Lower lobe of right lung (tissue), 2 donors: ENCODE results near the gene ENC1. TPM values are rescaled to one million over a fixed set of nuclear protein-coding genes. Genes with fewer than 3 reads are reported as not detected.

Source experiments
- ATAC-seq, 2 donors: fragments of 200-7000 bp; cut with Tn5 transposase; one replicate each; pipeline ENCODE4 v1.9.1; 2020 to 2022; ENCODE audit warnings: mild to moderate bottlenecking in 2 of 2, moderate library complexity in 2 of 2
- DNase-seq: peaks from one replicate; pipeline ENCODE4 v3.0.0-alpha.2; 2020
- H3K27ac ChIP-seq: fragments of 200-600 bp; one replicate; pipeline ENCODE4 v1.8.0; 2022
- H3K27me3 ChIP-seq: fragments of 200-600 bp; one replicate; pipeline ENCODE4 v1.8.0; 2022; ENCODE audit warnings: low read depth
- H3K36me3 ChIP-seq: fragments of 200-600 bp; one replicate; pipeline ENCODE4 v1.8.0; 2022; ENCODE audit warnings: mild to moderate bottlenecking
- H3K4me1 ChIP-seq: fragments of 200-600 bp; one replicate; pipeline ENCODE4 v1.8.0; 2022
- H3K4me3 ChIP-seq: fragments of 200-600 bp; one replicate; pipeline ENCODE4 v1.8.0; 2022; ENCODE audit warnings: mild to moderate bottlenecking
- H3K9me3 ChIP-seq: fragments of 200-600 bp; one replicate; pipeline ENCODE4 v1.8.0; 2022
- CTCF ChIP-seq: fragments of 200-600 bp; IDR thresholded peaks from one replicate; pipeline ENCODE4 v1.8.0; 2022; ENCODE audit warnings: antibody characterized with exemption, mild to moderate bottlenecking
- intact Hi-C: fragments of 100-400 bp; cut with DNase I; formaldehyde crosslinking; loops from one replicate; pipeline ENCODE4 v1.11.0; 2022
- total RNA-seq: library from RNA; stranded (reverse); fragmentation: NEBNext Ultra II Directional; extraction: Animal tissue kit (Norgen Biotek cat#: 25700); gene quantifications from one replicate; pipeline ENCODE4 v1.2.1, GENCODE V29; 2021
- donor health status: DM: no; HTN: yes; CAD: no; lungs with severe emphysema.

ENC1 gene
- total RNA-seq, 1 donor from 2014 or later: 18.8 TPM

DNA sequence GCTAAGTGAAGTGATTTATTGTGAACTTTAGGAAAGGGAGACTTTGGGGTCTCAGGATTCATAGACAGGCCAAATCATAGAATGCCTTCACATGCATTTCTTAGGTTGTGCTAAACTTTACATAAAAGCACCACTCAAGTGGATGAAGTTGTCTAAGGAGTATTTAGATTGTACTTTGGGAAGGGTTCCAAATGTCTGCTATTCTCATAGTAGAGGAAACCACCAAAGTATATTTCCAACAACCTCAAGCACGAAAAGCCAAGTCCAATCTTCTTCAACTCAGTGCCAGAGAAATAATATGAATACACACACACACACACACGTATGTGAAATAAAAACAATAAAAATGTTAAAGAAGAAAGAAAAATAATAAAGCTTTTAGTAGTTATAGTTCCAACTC is 41.8 kb downstream of the ENC1 start:
- ATAC-seq: peak in 1 of 2 donors; percentile 9
- H3K36me3 ChIP-seq: no peaks in the 10 kb centered on the region
- H3K4me1 ChIP-seq: peaks cover 13% of the 10 kb centered on the region
- no peaks in the 10 kb centered on the region for H3K9me3 ChIP-seq
- DNase-seq: no peak
- H3K4me3 ChIP-seq: no peak overlapping the region
- no peaks in the 10 kb centered on the region for H3K27me3 ChIP-seq
- TF ChIP-seq CTCF: no peak
- H3K27ac ChIP-seq: no peak overlapping the region
- intact Hi-C loops: no loop called here

DNA sequence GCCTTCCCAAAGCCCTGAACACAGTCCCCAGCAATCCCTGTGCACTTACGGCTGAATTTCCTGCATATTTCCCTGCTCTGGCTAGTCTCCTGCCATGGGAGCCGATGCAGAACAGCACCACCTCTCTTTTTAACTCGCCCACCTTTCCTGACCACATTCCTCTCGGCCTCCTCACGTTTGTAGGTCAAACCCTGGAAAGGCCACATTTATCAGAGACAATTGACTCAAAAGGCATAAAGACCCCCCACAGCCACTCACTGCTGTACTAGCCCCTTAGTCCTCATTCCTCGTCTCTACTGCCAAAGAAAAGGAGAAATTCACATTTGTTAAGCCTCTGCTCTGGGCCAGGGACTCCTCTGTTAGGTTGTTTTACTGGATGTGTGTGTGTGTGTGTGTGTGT is 43.6 kb downstream of the ENC1 start:
- intact Hi-C loops: no loop called here
- H3K27ac ChIP-seq: no peak overlapping the region
- TF ChIP-seq CTCF: no peak

GRCh38 chr5:74595143-74595925 is 45.2 kb downstream of the ENC1 start:
- no peak overlapping the region for H3K4me3 ChIP-seq
- DNase-seq: no peak
- peaks cover 13% of the 10 kb centered on the region for H3K4me1 ChIP-seq
- no peaks in the 10 kb centered on the region for H3K9me3 ChIP-seq
- no peak overlapping the region for H3K27ac ChIP-seq
- H3K27me3 ChIP-seq: no peaks in the 10 kb centered on the region
- intact Hi-C loops: no loop called here
- no peaks in the 10 kb centered on the region for H3K36me3 ChIP-seq
- ATAC-seq: peak; percentile 39 to 70
- TF ChIP-seq CTCF: no peak

More for the DNA sequence above, 43.6 kb downstream of the ENC1 start:
- Histone ChIP-seq H3K36me3 (no peaks in the 10 kb centered on the region), H3K4me1 (peaks cover 13% of the 10 kb centered on the region), H3K4me3 (no peak overlapping the region), H3K9me3 (no peaks in the 10 kb centered on the region), H3K27me3 (no peaks in the 10 kb centered on the region)
- ATAC-seq (no peak), DNase-seq (no peak)

DNA sequence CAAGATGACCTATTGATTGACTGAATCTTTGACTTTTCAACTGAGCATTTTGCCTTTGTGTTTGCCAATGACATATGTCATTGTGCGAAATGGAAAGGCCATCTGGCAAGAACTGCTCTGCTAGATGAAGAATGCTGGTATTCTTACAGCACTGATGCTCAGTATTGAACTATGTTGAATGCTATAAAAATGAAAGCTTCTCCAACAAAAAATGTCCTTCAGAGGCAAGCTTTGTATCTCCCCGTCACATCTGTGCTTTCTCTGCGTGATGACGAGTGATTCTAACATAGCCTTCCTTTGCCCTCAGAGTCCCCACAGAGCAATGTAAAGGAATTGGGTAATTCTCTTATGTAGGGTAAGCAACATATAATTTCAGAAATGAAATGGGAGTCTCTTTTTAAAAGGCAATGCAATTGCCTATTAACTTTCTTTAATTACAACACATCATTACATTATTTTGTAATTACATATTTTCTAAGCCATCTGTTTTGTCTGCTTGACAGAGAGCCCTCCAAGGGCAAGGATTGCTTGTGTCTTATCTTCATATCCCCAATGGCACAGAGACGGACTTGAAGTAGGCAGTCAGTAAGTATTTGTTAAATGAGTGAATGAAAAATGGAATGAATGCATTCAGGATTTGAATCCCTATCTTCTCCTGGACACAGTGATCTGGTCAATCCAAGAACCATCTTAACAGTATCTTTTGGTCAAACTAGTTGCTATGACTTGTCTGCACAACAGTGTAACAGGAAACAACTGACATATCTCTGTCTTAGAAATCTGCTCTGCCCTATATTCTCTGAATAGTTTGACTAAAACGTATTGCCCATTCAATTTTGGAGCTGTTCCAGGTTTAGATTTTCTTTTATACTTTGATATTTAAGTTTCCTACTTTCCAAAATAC is 46.1 kb downstream of the ENC1 start:
- no peak overlapping the region for H3K4me3 ChIP-seq
- ATAC-seq (no peak), DNase-seq (no peak)
- H3K4me1 ChIP-seq: peaks cover 13% of the 10 kb centered on the region
- no peaks in the 10 kb centered on the region for H3K36me3 ChIP-seq
- no peaks in the 10 kb centered on the region for H3K9me3 ChIP-seq
- H3K27me3 ChIP-seq: no peaks in the 10 kb centered on the region
- intact Hi-C loops: no loop called here
- no peak for TF ChIP-seq CTCF
- H3K27ac ChIP-seq: peak overlapping the region; percentile 46

GRCh38 chr5:74589204-74590056 is 51.1 kb downstream of the ENC1 start:
- no peak for DNase-seq
- peaks cover 11% of the 10 kb centered on the region for H3K4me1 ChIP-seq
- H3K27ac ChIP-seq: no peak overlapping the region
- TF ChIP-seq CTCF: no peak
- H3K27me3 ChIP-seq: no peaks in the 10 kb centered on the region
- no peak overlapping the region for H3K4me3 ChIP-seq
- H3K36me3 ChIP-seq: no peaks in the 10 kb centered on the region
- ATAC-seq: no peak
- no peaks in the 10 kb centered on the region for H3K9me3 ChIP-seq
- intact Hi-C loops: no loop called here
